Transverse colon (tissue), 4 donors: ENCODE results near the gene KCNK18.

Experiments
- EP300 ChIP-seq: sonication (generic); formaldehyde crosslinking; IDR thresholded peaks from one replicate; pipeline ENCODE4 v1.6.1; 2017; ENCODE audit warnings: antibody characterized with exemption, low read depth
- POLR2A ChIP-seq: fragments of 450-650 bp; IDR thresholded peaks from one replicate; pipeline ENCODE4 v1.6.1; 2016; ENCODE audit warnings: antibody characterized with exemption, mild to moderate bottlenecking, moderate library complexity
- POLR2AphosphoS5 ChIP-seq, 3 donors: sonication (generic); formaldehyde crosslinking; IDR thresholded peaks; one replicate each; pipeline ENCODE4 v1.6.1; 2016; ENCODE audit warnings: antibody characterized with exemption in 3 of 3
- TF ChIP-seq, protein P1 (sequence below), 5 experiments: fragments of 200-600 bp in 3 of 5; fragments of 450-650 bp in 2 of 5; sonication (generic) in 3 of 5; IDR thresholded peaks; 1 replicate in 2 of 5; 2 replicates in 3 of 5; pipeline ENCODE4 v1.5.1; 2016 to 2017; ENCODE audit warnings: antibody characterized with exemption in 5 of 5, inconsistent platforms in 3 of 5, mild to moderate bottlenecking in 2 of 5, moderate library complexity in 1 of 5

DNA sequence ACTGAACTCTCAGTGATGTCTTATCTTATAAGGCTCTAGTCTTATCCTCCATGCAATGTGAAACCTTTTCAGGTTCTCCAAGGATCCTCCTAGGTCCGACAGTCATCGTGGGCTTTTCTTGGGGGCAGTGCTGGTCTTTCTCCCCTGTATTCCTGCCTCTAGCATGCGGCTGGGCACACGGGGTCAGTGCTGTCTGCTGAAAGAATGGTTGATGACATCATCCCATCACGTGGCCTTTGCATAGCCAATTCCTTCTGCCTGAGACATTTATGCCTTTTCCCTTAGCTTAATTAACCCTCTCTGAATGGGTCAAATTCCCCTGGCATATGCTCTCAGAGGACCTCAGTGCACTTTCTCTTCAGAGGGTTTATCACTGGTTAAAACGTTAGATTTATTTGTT is 27.0 kb upstream of the KCNK18 start:
- TF ChIP-seq, protein P1, sequence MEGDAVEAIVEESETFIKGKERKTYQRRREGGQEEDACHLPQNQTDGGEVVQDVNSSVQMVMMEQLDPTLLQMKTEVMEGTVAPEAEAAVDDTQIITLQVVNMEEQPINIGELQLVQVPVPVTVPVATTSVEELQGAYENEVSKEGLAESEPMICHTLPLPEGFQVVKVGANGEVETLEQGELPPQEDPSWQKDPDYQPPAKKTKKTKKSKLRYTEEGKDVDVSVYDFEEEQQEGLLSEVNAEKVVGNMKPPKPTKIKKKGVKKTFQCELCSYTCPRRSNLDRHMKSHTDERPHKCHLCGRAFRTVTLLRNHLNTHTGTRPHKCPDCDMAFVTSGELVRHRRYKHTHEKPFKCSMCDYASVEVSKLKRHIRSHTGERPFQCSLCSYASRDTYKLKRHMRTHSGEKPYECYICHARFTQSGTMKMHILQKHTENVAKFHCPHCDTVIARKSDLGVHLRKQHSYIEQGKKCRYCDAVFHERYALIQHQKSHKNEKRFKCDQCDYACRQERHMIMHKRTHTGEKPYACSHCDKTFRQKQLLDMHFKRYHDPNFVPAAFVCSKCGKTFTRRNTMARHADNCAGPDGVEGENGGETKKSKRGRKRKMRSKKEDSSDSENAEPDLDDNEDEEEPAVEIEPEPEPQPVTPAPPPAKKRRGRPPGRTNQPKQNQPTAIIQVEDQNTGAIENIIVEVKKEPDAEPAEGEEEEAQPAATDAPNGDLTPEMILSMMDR (IDR thresholded peaks at IDR 0.05), result no peak
- TF ChIP-seq POLR2AphosphoS5 (IDR thresholded peaks at IDR 0.05), result no peak
- TF ChIP-seq POLR2A, result no peak
- no peak for TF ChIP-seq EP300
